Right atrium auricular region (tissue), 2 donors: Measurements from ENCODE around the gene SAMM50. TPM values are rescaled to one million over a fixed set of nuclear protein-coding genes. Genes with fewer than 3 reads are reported as not detected.

ENCODE experiments used
- DNase-seq: peaks from one replicate; pipeline ENCODE4 v3.0.0-alpha.2; 2019; ENCODE audit warnings: low spot score
- H3K27ac ChIP-seq, 2 donors: fragments of 200-600 bp; sonication (generic); 1 replicate in 1 of 2; 2 replicates in 1 of 2; pipeline ENCODE4 v1.5.1; 2016 to 2019
- H3K27me3 ChIP-seq, 2 donors: fragments of 200-600 bp; sonication (generic); one replicate each; pipeline versions ENCODE4 v1.5.1 to v1.6.0; 2017 to 2019
- H3K36me3 ChIP-seq: fragments of 200-600 bp; sonication (generic); one replicate; pipeline ENCODE4 v1.5.1; 2016
- H3K4me1 ChIP-seq, 2 donors: fragments of 200-600 bp; sonication (generic); one replicate each; pipeline versions ENCODE4 v1.5.1 to v1.6.0; 2017 to 2019
- H3K4me3 ChIP-seq, 2 donors: fragments of 200-600 bp; sonication (generic); 1 replicate in 1 of 2; 2 replicates in 1 of 2; pipeline ENCODE4 v1.5.1; 2017 to 2019; ENCODE audit warnings: mild to moderate bottlenecking in 1 of 2, moderate library complexity in 1 of 2
- H3K9me3 ChIP-seq, 2 donors: fragments of 200-600 bp; sonication (generic); one replicate each; pipeline ENCODE4 v1.5.1; 2019
- total RNA-seq, 2 donors: library from RNA; depleted of rRNA; stranded (reverse); fragments of >200 nt; gene quantifications; one replicate each; pipeline ENCODE4 v1.1.0, GENCODE V29; 2016
- TF ChIP-seq, protein P1 (sequence below), 2 donors: fragments of 200-600 bp; sonication (generic); IDR thresholded peaks; one replicate each; pipeline ENCODE4 v1.5.1; 2019; ENCODE audit warnings: antibody characterized with exemption in 2 of 2

SAMM50 gene
- total RNA-seq, 2 donors from 2014 or later = 40.4 to 57.1 TPM

GRCh38 chr22:43991316-43992020, 36.2 kb downstream of the SAMM50 start:
- Histone ChIP-seq H3K27ac (no peak overlapping the region), H3K36me3 (peaks cover 72% of the 10 kb centered on the region), H3K27me3 (no peaks in the 10 kb centered on the region), H3K4me3 (no peak overlapping the region), H3K9me3 (no peaks in the 10 kb centered on the region), H3K4me1 (no peaks in the 10 kb centered on the region)
- TF ChIP-seq, protein P1, sequence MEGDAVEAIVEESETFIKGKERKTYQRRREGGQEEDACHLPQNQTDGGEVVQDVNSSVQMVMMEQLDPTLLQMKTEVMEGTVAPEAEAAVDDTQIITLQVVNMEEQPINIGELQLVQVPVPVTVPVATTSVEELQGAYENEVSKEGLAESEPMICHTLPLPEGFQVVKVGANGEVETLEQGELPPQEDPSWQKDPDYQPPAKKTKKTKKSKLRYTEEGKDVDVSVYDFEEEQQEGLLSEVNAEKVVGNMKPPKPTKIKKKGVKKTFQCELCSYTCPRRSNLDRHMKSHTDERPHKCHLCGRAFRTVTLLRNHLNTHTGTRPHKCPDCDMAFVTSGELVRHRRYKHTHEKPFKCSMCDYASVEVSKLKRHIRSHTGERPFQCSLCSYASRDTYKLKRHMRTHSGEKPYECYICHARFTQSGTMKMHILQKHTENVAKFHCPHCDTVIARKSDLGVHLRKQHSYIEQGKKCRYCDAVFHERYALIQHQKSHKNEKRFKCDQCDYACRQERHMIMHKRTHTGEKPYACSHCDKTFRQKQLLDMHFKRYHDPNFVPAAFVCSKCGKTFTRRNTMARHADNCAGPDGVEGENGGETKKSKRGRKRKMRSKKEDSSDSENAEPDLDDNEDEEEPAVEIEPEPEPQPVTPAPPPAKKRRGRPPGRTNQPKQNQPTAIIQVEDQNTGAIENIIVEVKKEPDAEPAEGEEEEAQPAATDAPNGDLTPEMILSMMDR (IDR thresholded peaks at IDR 0.05) = no peak
- DNase-seq = no peak

GRCh38 chr22:43992331-43992821, 37.1 kb downstream of the SAMM50 start:
- Histone ChIP-seq H3K9me3 (no peaks in the 10 kb centered on the region), H3K4me3 (no peak overlapping the region), H3K27ac (no peak overlapping the region), H3K27me3 (no peaks in the 10 kb centered on the region), H3K4me1 (no peaks in the 10 kb centered on the region), H3K36me3 (peaks cover 72% of the 10 kb centered on the region)
- TF ChIP-seq, protein P1 (IDR thresholded peaks at IDR 0.05) = no peak
- no peak for DNase-seq

DNA sequence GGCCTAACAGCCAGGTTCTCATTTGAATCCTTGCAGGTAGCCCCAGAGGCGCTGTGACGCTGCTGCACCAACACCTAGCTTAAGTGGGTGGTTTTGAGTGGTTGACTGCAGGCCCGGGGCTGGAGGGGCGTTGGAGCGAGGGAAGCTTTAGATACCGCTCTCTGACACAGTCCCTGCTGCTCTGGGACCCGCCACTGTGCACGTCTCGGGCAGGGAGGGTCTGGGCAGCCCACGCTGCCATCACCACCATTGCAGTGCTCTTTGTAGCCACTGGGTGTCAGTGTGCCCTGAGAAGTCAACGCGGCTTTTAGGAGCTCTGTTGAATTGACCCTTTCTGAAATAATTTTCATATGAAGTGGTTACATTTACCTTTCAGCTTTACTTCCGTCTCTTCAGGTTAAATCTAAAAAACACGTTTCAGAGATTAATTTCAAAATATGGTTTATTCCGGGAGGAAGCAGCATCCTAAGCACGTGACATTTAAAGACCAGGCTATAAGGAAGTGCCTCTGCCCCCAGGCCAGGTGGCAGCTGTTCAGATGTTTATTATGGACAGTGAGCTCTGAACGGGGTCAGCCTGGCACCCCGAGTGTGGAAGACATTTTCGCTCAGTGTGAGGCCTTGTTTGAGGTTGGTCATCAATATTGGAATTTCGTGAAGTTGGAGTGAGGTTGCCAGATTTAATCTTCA, 38.0 kb downstream of the SAMM50 start:
- no peaks in the 10 kb centered on the region for H3K27me3 ChIP-seq
- H3K4me1 ChIP-seq = peaks cover 0 to 2% of the 10 kb centered on the region in 2 donors
- peaks cover 69% of the 10 kb centered on the region for H3K36me3 ChIP-seq
- TF ChIP-seq, protein P1 (IDR thresholded peaks at IDR 0.05) = peak; percentile 92 to 98
- no peaks in the 10 kb centered on the region for H3K9me3 ChIP-seq
- no peak overlapping the region for H3K27ac ChIP-seq
- H3K4me3 ChIP-seq = no peak overlapping the region
- no peak for DNase-seq

- Histone ChIP-seq H3K27ac (no peak overlapping the region), H3K9me3 (no peaks in the 10 kb centered on the region), H3K4me1 (peaks cover 0 to 6% of the 10 kb centered on the region in 2 donors), H3K27me3 (no peaks in the 10 kb centered on the region), H3K4me3 (no peak overlapping the region), H3K36me3 (peaks cover 64% of the 10 kb centered on the region)
- no peak for DNase-seq
- TF ChIP-seq, protein P1 (IDR thresholded peaks at IDR 0.05) = no peak
These were observed 38.8 kb downstream of the SAMM50 start for GRCh38 chr22:43994006-43994405.

DNA sequence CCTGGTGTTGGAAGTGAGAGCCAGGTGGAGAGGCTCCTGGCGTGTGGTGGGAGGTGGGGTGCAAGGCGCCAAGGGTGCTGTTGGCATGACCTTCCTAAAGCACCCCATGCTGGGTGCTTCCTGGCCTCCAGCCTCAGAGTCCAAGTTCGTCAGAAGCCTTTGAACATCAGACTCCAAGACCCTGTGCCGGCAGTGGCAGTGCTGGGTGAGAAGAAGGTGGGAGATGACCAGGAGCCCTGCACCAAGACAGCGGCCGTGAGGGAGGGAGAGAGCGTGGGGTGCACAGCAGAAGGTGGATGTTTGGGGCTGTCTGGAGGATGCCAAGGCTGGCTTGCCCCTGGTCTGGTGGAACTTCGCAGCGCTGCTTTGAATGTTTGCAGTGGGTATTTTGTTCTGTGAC, 39.2 kb downstream of the SAMM50 start:
- peaks cover 64% of the 10 kb centered on the region for H3K36me3 ChIP-seq
- TF ChIP-seq, protein P1 (IDR thresholded peaks at IDR 0.05) = no peak
- H3K27ac ChIP-seq = no peak overlapping the region
- no peak for DNase-seq
- peaks cover 0 to 10% of the 10 kb centered on the region in 2 donors for H3K4me1 ChIP-seq
- H3K27me3 ChIP-seq = no peaks in the 10 kb centered on the region
- no peaks in the 10 kb centered on the region for H3K9me3 ChIP-seq
- no peak overlapping the region for H3K4me3 ChIP-seq
